ENCODE results near the gene FHOD3.

Gene FHOD3

DNA sequence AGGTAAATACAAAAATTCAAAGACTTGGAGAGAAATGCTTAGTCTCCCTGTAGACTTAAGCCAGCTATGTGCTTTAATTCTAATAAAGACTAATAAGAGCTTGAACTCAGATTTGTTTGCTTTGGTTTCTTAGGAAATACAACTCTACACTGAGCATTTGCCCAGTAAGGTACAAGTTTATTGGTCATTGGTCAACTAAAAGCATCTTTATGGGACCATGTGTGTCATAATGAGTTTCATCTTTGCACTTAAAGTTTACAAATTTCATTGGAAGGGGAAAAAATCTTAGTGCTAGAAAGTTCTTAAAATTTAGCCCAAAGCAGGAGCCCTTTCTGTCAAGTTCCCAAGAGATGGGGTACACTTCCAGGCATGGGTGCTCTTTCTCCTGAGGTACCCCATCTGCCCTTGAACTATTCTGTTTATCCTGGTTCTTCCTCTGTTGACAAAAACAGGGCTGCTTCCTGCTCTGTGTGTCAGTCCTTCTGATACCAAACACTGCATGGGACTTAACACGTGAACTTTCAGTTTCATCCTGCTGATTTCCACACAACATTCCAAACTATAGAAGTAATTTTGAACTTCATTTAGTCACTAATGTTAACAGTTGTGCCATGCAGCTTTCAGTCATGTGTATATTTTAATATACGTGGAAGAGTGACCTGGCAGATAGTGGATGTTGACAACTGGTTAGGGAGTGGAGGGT is 331.1 kb downstream of the FHOD3 start:
- TF ChIP-seq CEBPB (IDR thresholded peaks at IDR 0.05) (no peak), EGR1 (IDR thresholded peaks at IDR 0.05) (no peak), TEAD4 (IDR thresholded peaks at IDR 0.05) (no peak), YY1 (IDR thresholded peaks at IDR 0.05; ENCODE audit: low read depth) (no peak), FOXM1 (IDR thresholded peaks at IDR 0.05; ENCODE audit: borderline replicate concordance, low read depth) (no peak), TAF1 (IDR thresholded peaks at IDR 0.05; ENCODE audit: low read depth) (no peak), NFIC (IDR thresholded peaks at IDR 0.05) (no peak), ZBTB7A (IDR thresholded peaks at IDR 0.05; ENCODE audit: low read depth) (no peak), TCF12 (IDR thresholded peaks at IDR 0.05; ENCODE audit: low read depth) (no peak), RAD21 (IDR thresholded peaks at IDR 0.05; ENCODE audit: low read depth) (no peak)
- TF ChIP-seq, protein P1, sequence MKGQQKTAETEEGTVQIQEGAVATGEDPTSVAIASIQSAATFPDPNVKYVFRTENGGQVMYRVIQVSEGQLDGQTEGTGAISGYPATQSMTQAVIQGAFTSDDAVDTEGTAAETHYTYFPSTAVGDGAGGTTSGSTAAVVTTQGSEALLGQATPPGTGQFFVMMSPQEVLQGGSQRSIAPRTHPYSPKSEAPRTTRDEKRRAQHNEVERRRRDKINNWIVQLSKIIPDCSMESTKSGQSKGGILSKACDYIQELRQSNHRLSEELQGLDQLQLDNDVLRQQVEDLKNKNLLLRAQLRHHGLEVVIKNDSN (IDR thresholded peaks at IDR 0.05): no peak
- TF ChIP-seq, protein P2, sequence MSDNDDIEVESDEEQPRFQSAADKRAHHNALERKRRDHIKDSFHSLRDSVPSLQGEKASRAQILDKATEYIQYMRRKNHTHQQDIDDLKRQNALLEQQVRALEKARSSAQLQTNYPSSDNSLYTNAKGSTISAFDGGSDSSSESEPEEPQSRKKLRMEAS (IDR thresholded peaks at IDR 0.05): no peak
- TF ChIP-seq, protein P3, sequence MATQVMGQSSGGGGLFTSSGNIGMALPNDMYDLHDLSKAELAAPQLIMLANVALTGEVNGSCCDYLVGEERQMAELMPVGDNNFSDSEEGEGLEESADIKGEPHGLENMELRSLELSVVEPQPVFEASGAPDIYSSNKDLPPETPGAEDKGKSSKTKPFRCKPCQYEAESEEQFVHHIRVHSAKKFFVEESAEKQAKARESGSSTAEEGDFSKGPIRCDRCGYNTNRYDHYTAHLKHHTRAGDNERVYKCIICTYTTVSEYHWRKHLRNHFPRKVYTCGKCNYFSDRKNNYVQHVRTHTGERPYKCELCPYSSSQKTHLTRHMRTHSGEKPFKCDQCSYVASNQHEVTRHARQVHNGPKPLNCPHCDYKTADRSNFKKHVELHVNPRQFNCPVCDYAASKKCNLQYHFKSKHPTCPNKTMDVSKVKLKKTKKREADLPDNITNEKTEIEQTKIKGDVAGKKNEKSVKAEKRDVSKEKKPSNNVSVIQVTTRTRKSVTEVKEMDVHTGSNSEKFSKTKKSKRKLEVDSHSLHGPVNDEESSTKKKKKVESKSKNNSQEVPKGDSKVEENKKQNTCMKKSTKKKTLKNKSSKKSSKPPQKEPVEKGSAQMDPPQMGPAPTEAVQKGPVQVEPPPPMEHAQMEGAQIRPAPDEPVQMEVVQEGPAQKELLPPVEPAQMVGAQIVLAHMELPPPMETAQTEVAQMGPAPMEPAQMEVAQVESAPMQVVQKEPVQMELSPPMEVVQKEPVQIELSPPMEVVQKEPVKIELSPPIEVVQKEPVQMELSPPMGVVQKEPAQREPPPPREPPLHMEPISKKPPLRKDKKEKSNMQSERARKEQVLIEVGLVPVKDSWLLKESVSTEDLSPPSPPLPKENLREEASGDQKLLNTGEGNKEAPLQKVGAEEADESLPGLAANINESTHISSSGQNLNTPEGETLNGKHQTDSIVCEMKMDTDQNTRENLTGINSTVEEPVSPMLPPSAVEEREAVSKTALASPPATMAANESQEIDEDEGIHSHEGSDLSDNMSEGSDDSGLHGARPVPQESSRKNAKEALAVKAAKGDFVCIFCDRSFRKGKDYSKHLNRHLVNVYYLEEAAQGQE (IDR thresholded peaks at IDR 0.05; ENCODE audit: low read depth): no peak

DNA sequence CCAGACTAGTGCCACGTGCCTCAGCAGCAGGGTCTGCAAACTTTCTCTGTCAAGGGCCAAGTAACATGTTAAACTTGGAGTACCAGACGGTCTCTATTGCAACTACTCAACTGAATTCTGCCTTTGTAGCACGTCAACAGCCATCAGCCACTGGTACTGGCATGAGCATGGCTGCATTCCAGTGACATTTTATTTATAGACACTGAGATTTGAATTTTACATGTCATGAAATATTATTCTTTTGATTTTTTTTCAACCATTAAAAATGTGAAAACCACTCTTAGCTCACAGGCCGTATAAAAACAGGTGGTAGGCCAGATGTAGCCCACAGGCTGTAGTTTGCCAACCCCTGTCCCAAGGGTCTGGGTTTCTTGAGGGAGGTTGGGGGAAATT is 331.6 kb downstream of the FHOD3 start:
- TF ChIP-seq EP300 (IDR thresholded peaks at IDR 0.05; ENCODE audit: borderline replicate concordance) (no peak), TEAD4 (IDR thresholded peaks at IDR 0.05) (no peak), RAD21 (IDR thresholded peaks at IDR 0.05; ENCODE audit: low read depth) (no peak), EGR1 (IDR thresholded peaks at IDR 0.05) (no peak), CREB1 (IDR thresholded peaks at IDR 0.05; ENCODE audit: low read depth) (no peak), CEBPB (IDR thresholded peaks at IDR 0.05) (no peak), ZBTB7A (IDR thresholded peaks at IDR 0.05; ENCODE audit: low read depth) (no peak)
- TF ChIP-seq, protein P2 (IDR thresholded peaks at IDR 0.05): no peak

DNA sequence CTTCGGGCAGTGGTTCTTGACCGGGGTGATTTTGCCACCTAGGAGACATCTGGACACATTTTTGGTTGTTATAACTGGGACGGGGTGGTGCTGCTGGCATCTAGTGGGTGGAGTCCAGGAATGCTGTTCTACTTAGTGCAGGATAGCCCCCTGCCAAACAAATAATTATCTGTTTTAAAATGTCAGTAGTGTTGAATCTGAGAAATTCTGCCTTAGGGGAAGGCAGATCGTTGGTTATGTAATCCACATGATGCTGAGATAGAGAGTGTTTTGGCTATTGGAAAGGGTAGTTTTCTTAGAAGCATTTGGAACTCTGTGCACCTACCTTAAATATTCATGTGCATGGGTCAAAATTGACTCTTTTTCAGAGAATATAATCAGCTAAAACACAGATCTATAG is 332.3 kb downstream of the FHOD3 start:
- TF ChIP-seq ZBTB7A (IDR thresholded peaks at IDR 0.05; ENCODE audit: low read depth): no peak
- TF ChIP-seq TCF12 (IDR thresholded peaks at IDR 0.05; ENCODE audit: low read depth): no peak
- no peak for TF ChIP-seq FOXM1 (IDR thresholded peaks at IDR 0.05; ENCODE audit: borderline replicate concordance, low read depth)
- no peak for TF ChIP-seq CREB1 (IDR thresholded peaks at IDR 0.05; ENCODE audit: low read depth)
- TF ChIP-seq EP300 (IDR thresholded peaks at IDR 0.05; ENCODE audit: borderline replicate concordance): no peak
- TF ChIP-seq, protein P2 (IDR thresholded peaks at IDR 0.05): no peak
- TF ChIP-seq, protein P1 (IDR thresholded peaks at IDR 0.05): no peak
- TF ChIP-seq, protein P3 (IDR thresholded peaks at IDR 0.05; ENCODE audit: low read depth): no peak
- no peak for TF ChIP-seq YY1 (IDR thresholded peaks at IDR 0.05; ENCODE audit: low read depth)
- no peak for TF ChIP-seq CEBPB (IDR thresholded peaks at IDR 0.05)
- no peak for TF ChIP-seq NFIC (IDR thresholded peaks at IDR 0.05)
- TF ChIP-seq TAF1 (IDR thresholded peaks at IDR 0.05; ENCODE audit: low read depth): no peak
- TF ChIP-seq EGR1 (IDR thresholded peaks at IDR 0.05): no peak
- TF ChIP-seq RAD21 (IDR thresholded peaks at IDR 0.05; ENCODE audit: low read depth): no peak
- TF ChIP-seq TEAD4 (IDR thresholded peaks at IDR 0.05): no peak

DNA sequence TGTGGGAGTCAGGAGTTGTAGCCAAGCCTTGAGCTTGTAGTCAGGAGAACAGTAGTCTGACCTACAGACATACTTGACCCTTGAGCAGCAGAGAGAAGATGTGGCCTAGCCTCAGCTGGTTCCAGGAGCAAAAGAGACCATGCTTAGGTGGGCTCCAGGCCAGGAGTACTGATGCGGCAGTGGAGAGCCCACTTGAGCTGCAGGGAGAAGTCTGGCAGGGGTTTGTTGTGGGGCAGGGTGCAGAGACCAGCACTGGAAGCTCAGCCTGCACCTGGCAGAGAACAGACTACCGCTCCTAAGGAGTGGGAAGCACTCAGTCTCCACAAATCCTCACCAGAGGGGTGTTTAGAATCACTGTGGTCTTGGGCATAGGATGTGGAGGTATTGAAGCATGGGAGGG is 333.4 kb downstream of the FHOD3 start:
- TF ChIP-seq TCF12 (IDR thresholded peaks at IDR 0.05; ENCODE audit: low read depth) (no peak), EP300 (IDR thresholded peaks at IDR 0.05; ENCODE audit: borderline replicate concordance) (no peak), YY1 (IDR thresholded peaks at IDR 0.05; ENCODE audit: low read depth) (no peak), TEAD4 (IDR thresholded peaks at IDR 0.05) (no peak), ZBTB7A (IDR thresholded peaks at IDR 0.05; ENCODE audit: low read depth) (no peak), FOXM1 (IDR thresholded peaks at IDR 0.05; ENCODE audit: borderline replicate concordance, low read depth) (no peak), NFIC (IDR thresholded peaks at IDR 0.05) (no peak), EGR1 (IDR thresholded peaks at IDR 0.05) (no peak), RAD21 (IDR thresholded peaks at IDR 0.05; ENCODE audit: low read depth) (no peak), CEBPB (IDR thresholded peaks at IDR 0.05) (no peak), TAF1 (IDR thresholded peaks at IDR 0.05; ENCODE audit: low read depth) (no peak), CREB1 (IDR thresholded peaks at IDR 0.05; ENCODE audit: low read depth) (no peak)
- TF ChIP-seq, protein P1 (IDR thresholded peaks at IDR 0.05): no peak
- TF ChIP-seq, protein P2 (IDR thresholded peaks at IDR 0.05): no peak
- TF ChIP-seq, protein P3 (IDR thresholded peaks at IDR 0.05; ENCODE audit: low read depth): no peak

Data from Ishikawa (cell line).